Vagina (tissue), 2 donors: Measurements from ENCODE around the gene HADHA.

Source experiments
- CTCF ChIP-seq, 3 experiments: fragments of 450-650 bp in 2 of 3; fragments of 200-600 bp in 1 of 3; sonication (generic) in 1 of 3; IDR thresholded peaks; one replicate each; pipeline ENCODE4 v1.5.1; 2017 to 2019; ENCODE audit warnings: antibody characterized with exemption in 3 of 3, mild to moderate bottlenecking in 2 of 3, moderate library complexity in 2 of 3
- POLR2AphosphoS5 ChIP-seq, 2 donors: sonication (generic); formaldehyde crosslinking; IDR thresholded peaks; one replicate each; pipeline ENCODE4 v1.9.0; 2017; ENCODE audit warnings: antibody characterized with exemption in 2 of 2, mild to moderate bottlenecking in 2 of 2, low read depth in 1 of 2; ENCODE audit not compliant: insufficient read depth in 1 of 2

- TF ChIP-seq CTCF (IDR thresholded peaks at IDR 0.05) = no peak
- no peak for TF ChIP-seq POLR2AphosphoS5 (IDR thresholded peaks at IDR 0.05; ENCODE audit: insufficient read depth in 1 of 2, low read depth in 1 of 2)
These were observed 62.0 kb downstream of the HADHA start for GRCh38 chr2:26182441-26182840.
